RCC 7860 (cell line): ENCODE results near the gene SMG1.
A peak's percentile ranks its signal among the peaks of the same experiment; 100 is the strongest.
"Not testable (repeated sequence)": the region's sequence is repeated elsewhere in the genome, so short reads cannot be mapped to it uniquely, and the experiment has no call there.

Experiments
- DNase-seq: peaks from one replicate; pipeline ENCODE4 v3.0.0-alpha.2; 2015; ENCODE audit warnings: low spot score
- FAIRE-seq: peaks from 2 replicates; lab custom pipeline; 2012; peaks lifted over from hg19 to GRCh38; lab: Jason Lieb, UNC

SMG1 gene

DNA sequence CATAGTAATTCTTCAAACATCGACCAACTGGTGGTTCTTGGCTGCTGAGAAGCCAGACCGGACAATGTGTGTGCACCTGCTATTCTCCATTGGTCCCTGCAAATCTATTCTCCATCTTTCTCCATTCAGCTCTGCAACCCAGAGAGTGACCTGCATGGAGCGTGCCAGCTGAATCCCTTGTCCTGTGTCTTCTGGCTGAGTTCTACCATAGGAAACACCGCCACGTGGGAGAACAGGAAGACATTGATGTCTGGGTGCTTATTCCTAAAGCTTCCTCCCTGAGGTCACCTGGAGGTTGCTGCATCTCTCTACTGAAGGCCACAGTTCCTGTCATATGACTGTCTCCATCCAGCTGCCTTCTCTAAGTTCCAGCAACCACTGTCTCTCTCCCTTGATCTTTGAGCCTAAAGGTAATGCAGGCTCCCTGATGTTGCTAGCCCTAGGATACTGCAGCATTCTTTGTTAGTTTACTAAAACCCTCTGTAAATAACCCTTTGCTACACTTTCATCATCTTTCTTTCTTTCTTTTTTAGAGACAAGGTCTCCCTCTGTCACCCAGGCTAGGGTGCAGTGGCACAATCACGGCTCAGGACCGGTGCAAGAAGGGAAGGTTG lies 10.6 kb upstream of the SMG1 start:
- FAIRE-seq (no peak), DNase-seq (no peak)

DNA sequence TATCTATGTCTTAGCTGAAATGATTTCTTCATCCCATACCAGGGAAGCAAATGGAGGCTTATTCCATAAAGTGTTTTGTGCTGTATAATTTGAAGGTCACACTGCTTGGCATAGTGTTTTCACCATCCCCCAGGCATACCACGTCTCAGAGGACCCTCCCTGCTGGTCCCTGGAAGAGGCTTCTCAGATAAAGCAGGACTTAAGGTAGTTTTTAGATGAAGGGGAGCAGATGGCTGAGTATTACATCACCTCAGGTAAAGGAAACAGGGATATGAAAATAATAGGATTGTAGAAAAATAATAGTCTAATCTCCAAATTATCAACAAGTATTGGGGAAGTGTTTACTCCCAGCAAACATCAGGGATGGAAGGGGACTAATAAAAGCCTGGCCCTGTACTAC lies 7.3 kb upstream of the SMG1 start:
- no peak for FAIRE-seq

DNA sequence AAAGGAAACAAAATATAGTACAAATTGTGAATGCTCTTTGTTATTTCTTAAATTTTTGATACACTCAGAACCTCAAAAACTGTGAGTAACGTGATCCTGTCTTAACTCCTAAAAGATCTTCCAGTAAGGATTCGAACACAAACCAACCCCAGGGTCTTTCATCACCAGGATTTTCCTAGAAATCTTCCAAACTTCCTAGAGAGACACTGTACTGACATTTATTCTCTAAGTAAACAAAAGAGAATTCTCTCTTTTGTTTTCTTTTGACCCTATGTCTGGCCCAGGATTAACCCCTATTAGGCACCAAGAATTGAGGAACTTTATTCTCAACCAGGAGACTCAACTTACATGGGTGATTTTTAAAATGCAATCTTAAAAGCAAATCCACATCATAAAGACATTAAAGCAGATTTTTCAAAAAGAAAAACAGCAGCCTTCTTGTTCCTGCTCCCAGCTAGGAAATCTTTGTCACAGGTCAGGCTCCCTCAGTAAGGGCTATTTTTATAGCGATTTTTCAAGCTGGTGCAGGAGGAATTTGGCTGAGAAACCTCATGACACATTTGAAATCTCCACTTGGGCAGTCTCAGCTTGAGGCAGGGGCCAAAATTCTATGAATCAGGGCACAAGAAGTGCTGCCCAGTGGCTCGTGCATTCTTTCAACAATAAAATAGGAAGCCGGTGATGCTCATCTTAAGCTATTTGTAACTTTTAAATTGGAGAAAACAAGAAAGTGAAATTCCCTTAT lies 6.2 kb upstream of the SMG1 start:
- DNase-seq (no peak), FAIRE-seq (no peak)

More for the DNA sequence above, 7.3 kb upstream of the SMG1 start:
- DNase-seq: no peak

DNA sequence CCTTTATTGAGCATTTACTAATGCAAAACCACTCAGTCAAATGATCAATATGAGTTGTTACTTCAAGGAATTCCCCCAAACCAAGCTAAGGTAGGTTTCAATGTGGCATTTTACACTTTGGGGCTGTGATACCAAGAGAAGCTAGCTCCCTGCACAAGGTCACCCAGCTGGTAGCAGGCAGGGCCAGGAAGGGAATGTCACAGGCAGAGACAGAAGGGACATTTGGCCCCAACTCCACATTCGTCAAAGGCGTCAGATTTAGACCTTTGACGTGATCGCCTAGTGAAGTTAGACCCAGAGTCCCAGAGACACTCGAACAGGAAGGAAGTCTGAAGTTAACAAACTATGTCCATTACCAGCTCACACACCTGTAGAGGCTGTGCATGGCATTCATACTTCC lies 5.5 kb upstream of the SMG1 start:
- FAIRE-seq (no peak), DNase-seq (no peak)

DNA sequence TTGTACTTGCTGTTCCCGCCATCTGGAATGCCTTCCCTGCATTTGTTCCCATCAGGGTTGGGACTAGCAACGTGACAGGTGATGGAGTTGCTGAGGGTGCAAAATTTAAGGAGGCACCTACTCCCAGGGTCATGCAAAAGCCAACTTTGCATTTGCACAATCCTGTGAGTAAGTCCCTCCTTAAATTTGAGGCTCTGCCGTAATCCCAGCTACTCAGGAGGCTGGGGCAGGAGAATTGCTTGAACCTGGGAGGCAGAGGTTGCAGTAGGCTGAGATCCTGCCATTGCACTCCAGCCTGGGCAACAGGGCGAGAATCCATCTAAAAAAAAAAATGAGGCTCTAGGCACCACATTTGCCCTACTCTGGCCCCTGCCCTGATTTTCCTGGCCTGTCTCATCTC lies 3.9 kb upstream of the SMG1 start:
- FAIRE-seq, DNase-seq: not testable (repeated sequence)

DNA sequence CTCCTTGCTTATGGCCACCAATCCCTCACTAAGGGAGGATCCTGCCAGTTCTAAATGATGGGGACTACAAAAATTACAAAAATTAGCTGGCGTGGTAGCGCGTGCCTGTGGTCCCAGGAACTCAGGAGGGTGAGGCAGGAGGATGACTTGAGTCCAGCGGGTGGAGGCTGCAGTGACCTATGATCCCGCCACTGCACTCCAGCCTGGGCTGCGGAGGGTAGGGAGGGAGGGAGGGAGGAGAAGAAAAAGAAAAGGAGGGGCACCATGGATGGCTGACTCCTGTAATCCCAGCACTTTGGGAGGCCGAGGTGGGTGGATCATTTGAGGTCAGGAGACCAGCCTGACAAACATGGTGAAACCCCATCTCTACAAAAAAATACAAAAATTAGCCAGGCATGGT lies 1.9 kb upstream of the SMG1 start:
- not testable (repeated sequence) for FAIRE-seq, DNase-seq

DNA sequence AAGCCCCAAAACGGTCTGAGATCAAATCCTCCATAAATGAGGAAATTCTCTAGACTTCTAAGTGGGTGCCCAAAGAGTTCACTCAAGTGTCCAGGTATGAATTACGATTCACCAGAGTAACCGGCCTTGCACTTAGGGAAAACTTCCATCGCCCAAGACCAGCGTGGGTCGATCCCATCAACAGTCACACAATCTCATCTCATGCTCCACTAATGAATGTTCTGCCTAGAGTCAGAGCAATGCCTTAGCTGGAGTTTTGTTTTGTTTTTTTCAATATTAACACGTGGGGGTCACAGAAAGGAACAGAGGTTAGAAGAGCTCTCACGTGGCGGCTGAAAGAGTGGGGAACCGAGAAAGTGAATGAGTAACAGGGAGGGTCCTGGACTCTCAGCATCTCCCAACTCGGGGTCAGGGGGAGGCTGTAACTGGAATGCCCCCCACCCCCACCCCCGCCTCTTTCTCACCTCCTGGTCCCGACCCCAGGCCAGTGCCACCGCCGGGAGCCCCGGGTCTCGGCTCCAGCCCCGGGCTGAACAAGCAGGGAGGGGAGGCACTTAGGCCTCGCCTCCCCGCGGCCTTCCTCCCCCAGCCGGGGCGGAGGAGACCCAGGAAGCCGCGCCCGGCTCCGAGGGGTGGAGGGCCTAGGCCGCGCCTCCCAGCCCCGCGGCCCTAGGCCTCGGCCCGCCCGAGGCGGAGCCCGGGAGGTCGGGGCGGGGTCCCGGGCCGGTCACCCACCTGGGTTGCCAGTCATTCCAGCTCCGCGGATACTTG lies 808 bp downstream of the SMG1 start:
- FAIRE-seq: not testable (repeated sequence)
- DNase-seq: peak; percentile 22

DNA sequence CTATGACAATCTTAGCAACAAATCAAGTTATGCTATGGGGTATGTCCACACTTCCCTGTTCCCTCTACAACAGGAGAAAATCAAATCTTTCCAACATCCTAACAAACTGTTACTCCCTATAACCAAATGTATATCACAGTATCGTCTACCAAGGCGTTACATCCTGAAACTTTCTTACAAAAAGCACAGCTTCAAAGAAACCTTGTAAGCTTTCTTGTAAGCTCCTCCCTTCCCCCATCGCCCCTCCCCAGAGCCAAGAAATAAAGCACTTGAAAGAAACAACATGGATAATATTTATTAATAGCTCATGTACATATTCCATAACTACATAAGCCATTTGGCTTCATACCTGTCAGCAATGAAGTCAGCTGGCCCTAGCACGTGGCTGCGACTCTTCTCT lies 2.3 kb downstream of the SMG1 start:
- DNase-seq, FAIRE-seq: not testable (repeated sequence)

DNA sequence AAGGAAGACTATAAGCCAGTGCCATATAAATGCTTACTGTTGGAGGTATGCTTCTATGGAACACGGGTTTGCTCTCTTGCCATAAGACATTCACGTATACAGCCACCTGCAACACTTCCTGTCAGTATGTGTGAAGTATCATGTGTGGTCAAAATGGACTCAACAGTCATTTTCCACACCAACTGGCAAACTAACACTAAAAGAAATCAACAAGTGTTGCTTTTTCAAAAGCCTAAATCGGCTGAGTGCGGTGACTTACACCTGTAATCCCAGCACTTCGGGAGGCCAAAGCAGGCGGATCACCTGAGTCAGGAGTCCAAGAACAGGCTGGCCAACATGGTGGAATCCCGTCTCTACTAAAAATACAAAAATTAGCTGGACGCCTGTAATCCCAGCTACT lies 3.1 kb downstream of the SMG1 start:
- FAIRE-seq, DNase-seq: not testable (repeated sequence)

DNA sequence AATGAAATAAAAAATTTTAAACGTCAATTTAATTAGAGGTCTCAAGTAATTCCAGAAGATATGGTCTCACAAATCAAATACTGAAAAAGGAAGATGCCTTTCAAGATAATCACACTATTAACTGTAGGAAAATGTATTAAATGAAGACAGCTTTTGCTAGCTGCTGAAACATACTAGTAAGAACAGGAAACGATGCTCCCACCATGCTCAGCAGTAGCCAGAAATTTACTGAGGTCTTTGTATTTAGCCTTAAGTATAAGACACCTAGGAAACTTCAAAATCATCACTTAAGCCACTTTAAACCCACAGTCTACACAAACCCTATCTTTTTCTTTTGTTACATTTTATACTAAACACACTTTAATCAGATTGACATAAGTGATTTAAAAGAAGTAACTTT lies 16.6 kb downstream of the SMG1 start:
- FAIRE-seq: peak; percentile 21
- DNase-seq: not testable (repeated sequence)

DNA sequence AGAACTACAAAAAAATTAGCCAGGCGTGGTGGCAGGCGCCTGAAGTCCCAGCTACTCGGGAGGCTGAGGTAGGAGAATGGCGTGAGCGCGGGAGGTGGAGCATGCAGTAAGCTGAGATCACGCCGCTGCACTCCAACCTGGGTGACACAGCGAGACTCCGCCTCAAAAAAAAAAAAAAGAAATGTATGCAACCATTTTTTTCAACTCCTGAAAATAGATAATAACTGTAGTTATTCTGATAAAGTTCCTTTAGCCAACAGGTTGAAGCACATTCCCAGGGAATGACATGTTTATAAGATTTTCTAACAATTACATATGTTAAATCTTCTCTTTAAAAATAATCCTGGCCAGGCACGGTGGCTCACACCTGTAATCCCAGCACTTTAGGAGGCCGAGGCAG lies 17.5 kb downstream of the SMG1 start:
- not testable (repeated sequence) for DNase-seq, FAIRE-seq

DNA sequence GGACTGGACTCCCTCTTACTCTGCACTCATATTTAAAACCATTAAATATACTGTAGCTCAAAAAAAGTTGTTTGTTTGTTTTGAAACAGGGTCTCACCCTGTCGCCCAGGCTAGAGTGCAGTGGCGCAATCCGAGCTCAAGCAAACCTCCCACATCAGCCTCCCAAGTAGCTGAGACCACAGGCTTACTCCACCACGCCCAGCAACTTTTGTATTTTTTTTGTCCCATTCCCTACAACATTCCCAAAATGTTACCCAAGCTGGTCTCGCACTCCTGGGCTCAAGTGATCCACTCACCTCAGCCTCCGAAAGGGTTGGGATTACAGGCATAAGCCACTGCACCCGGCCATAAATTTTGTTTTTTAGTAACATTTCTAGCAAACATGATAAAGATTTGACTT lies 23.4 kb downstream of the SMG1 start:
- not testable (repeated sequence) for DNase-seq, FAIRE-seq

DNA sequence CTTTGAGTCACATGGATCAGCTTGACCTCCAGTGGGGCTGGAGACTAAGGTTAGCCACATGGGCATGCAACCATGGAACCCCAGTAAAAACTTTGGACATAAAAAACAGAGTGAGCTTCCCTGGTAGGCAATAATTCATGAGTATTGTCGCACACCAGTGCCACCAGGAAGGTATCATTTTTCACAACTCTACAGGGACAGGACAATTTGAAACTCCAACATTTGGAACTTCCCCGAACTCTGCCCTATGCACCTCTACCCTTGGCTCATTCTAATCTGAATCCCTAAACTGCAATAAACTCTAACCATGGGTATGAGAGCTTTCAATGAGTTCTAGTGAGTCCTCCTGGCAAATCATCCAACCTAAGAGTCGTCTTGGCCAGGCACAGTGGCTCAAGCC lies 24.2 kb downstream of the SMG1 start:
- not testable (repeated sequence) for FAIRE-seq, DNase-seq

DNA sequence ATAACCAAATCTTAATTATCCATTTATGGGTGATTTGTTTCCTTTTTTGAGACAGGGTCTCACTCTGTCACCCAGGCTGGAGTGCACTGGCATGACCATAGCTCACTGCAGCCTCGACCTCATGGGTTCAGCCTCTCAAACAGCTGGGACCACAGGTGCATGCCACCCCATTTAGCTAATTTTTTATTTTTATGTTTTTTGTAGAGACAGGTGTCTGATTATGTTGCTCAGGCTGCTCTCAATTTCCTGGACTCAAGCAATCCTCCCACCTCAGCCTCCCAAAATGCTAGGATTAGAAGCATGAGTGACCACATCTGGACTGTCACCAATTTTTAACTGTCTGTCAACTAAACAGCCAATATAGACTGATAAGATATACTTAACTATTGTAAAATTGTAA lies 25.0 kb downstream of the SMG1 start:
- not testable (repeated sequence) for DNase-seq, FAIRE-seq

DNA sequence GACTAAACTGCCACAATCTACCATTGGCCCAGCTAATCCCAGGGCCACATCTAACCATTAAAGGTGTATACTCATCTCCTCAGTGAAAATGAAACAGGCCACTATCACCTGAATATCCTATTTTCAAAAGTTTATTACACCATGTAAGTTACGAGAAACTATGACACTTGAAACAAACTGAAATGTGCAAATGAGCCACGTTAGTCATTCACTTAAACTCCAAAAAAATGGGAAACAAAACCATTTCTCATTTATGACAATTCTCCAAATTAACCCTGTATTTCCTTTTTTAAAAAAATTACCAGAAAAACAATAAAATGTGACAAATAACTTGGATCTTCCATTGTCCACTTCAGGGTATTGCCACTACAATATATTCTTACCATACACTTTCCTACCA lies 41.8 kb downstream of the SMG1 start:
- FAIRE-seq, DNase-seq: not testable (repeated sequence)

DNA sequence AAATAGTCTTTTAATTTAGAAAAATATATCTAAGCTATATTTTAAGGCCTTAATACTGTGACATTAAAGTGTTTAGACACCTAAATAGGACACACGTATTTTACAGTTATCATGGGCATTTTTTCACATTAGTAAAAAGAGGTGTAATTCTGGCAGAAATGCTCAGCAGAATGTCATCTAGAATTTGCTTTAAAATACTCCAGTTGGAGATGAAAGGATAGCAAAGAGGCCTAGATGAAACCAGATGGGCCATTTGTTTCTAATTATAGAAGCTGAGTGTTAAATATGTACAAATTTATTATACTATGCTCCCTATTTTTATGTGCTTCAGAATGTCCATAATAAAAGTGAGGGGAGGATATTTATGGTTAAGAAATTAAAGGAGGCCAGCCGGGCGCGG lies 48.5 kb downstream of the SMG1 start:
- not testable (repeated sequence) for DNase-seq, FAIRE-seq

DNA sequence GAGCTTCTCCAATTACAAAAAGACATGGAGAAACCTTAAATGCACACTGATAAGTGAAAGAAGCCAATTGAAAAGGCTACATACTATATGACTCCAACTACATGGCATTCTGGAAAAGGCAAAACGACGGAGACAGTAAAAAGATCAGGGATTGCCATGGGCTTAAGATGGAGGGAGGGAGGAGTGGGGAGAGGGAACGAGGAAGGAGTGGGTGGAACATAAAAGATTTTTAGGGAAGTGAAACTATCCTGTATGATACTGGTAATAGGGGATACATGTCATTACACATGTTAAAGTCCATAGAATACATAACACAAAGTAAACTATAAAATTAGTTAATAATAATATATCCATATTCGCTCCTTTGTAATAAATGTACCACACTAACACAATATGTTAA lies 48.9 kb downstream of the SMG1 start:
- not testable (repeated sequence) for DNase-seq, FAIRE-seq

DNA sequence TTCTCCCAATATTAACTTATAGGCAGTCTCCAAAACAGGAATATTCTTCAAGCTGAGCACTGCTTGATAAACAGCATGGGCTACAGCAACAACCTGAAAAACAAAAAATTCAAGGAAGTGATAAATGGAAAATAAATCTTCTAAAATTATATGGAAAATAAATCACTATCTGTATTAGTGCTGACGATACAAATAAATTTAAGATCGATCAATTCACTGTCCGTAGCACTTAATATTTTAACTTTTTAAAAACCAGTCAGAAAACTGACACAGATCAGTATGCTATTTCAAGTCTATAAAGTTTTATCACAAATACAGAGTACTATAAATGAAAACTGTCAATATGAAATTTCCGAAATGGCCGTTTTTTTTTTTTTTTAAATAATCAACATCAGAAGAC lies 49.9 kb downstream of the SMG1 start:
- not testable (repeated sequence) for DNase-seq, FAIRE-seq

DNA sequence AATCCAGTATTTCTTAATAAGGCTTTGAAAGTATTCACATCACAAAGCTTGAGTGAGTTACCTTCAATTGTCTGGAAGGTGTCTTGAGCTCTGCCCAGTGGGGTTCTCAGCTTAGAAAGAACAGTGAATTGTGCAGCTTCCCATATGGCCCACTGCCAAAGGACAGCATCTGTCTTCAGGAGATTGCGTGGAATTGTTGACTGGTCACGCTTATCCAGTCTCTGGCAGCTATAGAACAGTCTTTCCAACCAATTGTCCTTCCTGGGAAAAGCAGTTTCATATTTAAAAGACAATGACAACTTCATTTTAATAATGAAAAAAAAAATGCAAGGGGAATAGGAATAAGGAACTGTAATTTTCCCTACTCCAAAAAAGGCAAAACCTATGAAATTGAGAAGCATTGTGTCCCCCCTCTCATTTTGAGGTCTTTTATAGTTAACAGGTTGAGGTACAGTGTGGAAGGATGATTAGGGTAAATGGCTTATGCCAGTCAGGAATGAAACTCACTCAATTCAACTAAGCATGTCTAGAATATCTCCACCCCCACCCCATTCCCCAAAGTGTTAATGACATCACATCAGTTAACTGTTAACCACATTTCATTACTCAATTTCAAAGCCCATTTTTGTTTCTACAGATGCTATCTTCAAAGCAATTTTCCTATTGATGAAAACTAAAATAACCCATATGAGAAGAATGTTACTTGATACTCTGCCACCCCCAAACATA lies 57.0 kb downstream of the SMG1 start:
- not testable (repeated sequence) for FAIRE-seq, DNase-seq

DNA sequence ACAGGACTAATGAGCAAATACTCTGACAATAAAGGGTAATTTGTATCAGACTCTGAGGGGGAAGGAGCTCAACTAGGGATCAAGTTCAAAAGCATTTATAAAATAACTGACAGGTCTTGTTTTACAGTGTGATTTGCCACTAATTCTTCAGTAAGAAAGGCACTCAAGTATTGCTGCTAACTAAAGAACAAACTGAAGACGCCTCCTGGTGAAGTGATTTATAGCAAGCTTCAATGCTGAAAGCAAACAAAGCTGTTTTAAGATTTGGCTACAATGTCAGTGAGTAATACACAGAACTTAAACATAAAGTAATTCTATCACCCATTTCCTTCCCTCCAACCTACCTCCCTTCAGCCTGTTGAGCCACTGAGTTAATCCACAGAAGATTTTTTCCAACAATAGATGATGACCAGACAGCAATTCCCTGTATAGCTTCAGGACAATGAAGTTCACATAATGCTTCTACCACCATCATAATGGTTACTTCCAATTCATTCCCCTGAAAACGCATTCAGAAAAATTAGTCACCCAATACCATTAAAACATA lies 59.9 kb downstream of the SMG1 start:
- not testable (repeated sequence) for DNase-seq, FAIRE-seq
